IMR-90 (cell line): ENCODE measurements around the gene SPACA7. TPM values are rescaled to one million over a fixed set of nuclear protein-coding genes. Genes with fewer than 3 reads are reported as not detected.

ENCODE experiments used
- ATAC-seq: fragments of 200-7000 bp; cut with Tn5 transposase; 2 replicates; pipeline ENCODE4 v1.9.1; 2020; ENCODE audit warnings: low read depth, mild to moderate bottlenecking, moderate library complexity
- BruUV-seq: library from RNA; stranded (reverse); fragments of 400-500 nt; replicated peaks from 2 replicates; lab custom pipeline; 2021; lab: Mats Ljungman, UMichigan
- CTCF ChIA-PET: fragments of 300-600 bp; formaldehyde crosslinking; extraction: SDS; loops from one replicate; lab custom pipeline; 2021; ENCODE audit warnings: antibody characterized with exemption; lab: Yijun Ruan, JAX
- POLR2A ChIA-PET: fragments of 300-600 bp; sonication (Branson Sonifier 250); formaldehyde crosslinking; loops from one replicate; lab custom pipeline; 2022; ENCODE audit warnings: antibody characterized with exemption; ENCODE audit not compliant: unreplicated experiment; lab: Charles Lee
- DNase-seq: peaks from one replicate; pipeline ENCODE4 v3.0.0; 2013
- H2AFZ ChIP-seq: replicated peaks from 2 replicates; pipeline ENCODE3; 2013; ENCODE audit warnings: low read length, mild to moderate bottlenecking; ENCODE audit not compliant: poor library complexity
- H2AK5ac ChIP-seq: 2 replicates; pipeline ENCODE4 v1.6.1; 2013; ENCODE audit warnings: low read depth, low read length, inconsistent platforms
- H2AK9ac ChIP-seq: replicated peaks from 2 replicates; pipeline ENCODE3; 2013; ENCODE audit warnings: mild to moderate bottlenecking, low read depth, low read length, moderate library complexity; ENCODE audit not compliant: poor library complexity
- H2BK120ac ChIP-seq: 2 replicates; pipeline ENCODE4 v1.6.1; 2013; ENCODE audit warnings: low read depth, low read length, inconsistent platforms
- H2BK15ac ChIP-seq: 3 replicates; pipeline ENCODE4 v1.6.1; 2013; ENCODE audit warnings: low read depth, low read length, inconsistent platforms
- H2BK20ac ChIP-seq: 2 replicates; pipeline ENCODE4 v1.6.1; 2013; ENCODE audit warnings: low read depth, mild to moderate bottlenecking, inconsistent platforms, low read length, moderate library complexity
- H2BK5ac ChIP-seq: 2 replicates; pipeline ENCODE4 v1.6.1; 2013; ENCODE audit warnings: mild to moderate bottlenecking, low read depth, low read length, inconsistent platforms; ENCODE audit not compliant: poor library complexity, severe bottlenecking
- H3K14ac ChIP-seq: replicated peaks from 2 replicates; pipeline ENCODE4 v1.6.1; 2013; ENCODE audit warnings: low read depth, low read length, inconsistent platforms
- H3K18ac ChIP-seq: 2 replicates; pipeline ENCODE4 v1.6.1; 2013; ENCODE audit warnings: low read depth, low read length, control low read depth
- H3K23ac ChIP-seq: 2 replicates; pipeline ENCODE4 v1.6.1; 2013; ENCODE audit warnings: low read depth, low read length, inconsistent platforms
- H3K27ac ChIP-seq: 2 replicates; pipeline ENCODE4 v1.5.1; 2013; ENCODE audit warnings: mild to moderate bottlenecking, control low read depth, low read length; ENCODE audit not compliant: insufficient read depth
- H3K27me3 ChIP-seq: 2 replicates; pipeline ENCODE4 v1.6.1; 2013; ENCODE audit warnings: low read length; ENCODE audit not compliant: control insufficient read depth, insufficient read depth
- H3K36me3 ChIP-seq: 2 replicates; pipeline ENCODE4 v1.6.1; 2013; ENCODE audit warnings: low read length, mixed read lengths; ENCODE audit not compliant: control insufficient read depth, insufficient read depth
- H3K4ac ChIP-seq: 2 replicates; pipeline ENCODE4 v1.6.1; 2013; ENCODE audit warnings: low read depth, low read length, inconsistent platforms
- H3K4me1 ChIP-seq: 2 replicates; pipeline ENCODE4 v1.6.1; 2013; ENCODE audit warnings: low read length, mixed read lengths; ENCODE audit not compliant: control insufficient read depth, insufficient read depth
- H3K4me2 ChIP-seq: 2 replicates; pipeline ENCODE4 v1.6.1; 2013; ENCODE audit warnings: low read depth, mild to moderate bottlenecking, control low read depth, low read length, moderate library complexity
- H3K4me3 ChIP-seq: 2 replicates; pipeline ENCODE4 v1.5.1; 2013; ENCODE audit warnings: low read depth, mild to moderate bottlenecking, control low read depth, low read length, moderate library complexity; ENCODE audit not compliant: insufficient read depth
- H3K56ac ChIP-seq: 2 replicates; pipeline ENCODE4 v1.6.1; 2013; ENCODE audit warnings: low read length, inconsistent platforms; ENCODE audit not compliant: insufficient read depth; ENCODE audit errors: extremely low read depth
- H3K79me1 ChIP-seq, 2 experiments: 2 replicates each; pipeline ENCODE4 v1.6.1; 2013; ENCODE audit warnings: low read length in 2 of 2, inconsistent platforms in 1 of 2, low read depth in 1 of 2
- H3K9ac ChIP-seq: 2 replicates; pipeline ENCODE4 v1.6.1; 2013; ENCODE audit warnings: low read depth, low read length, control low read depth
- H3K9me1 ChIP-seq: 2 replicates; pipeline ENCODE4 v1.6.1; 2013; ENCODE audit warnings: low read length, inconsistent platforms; ENCODE audit not compliant: insufficient read depth
- H3K9me3 ChIP-seq: 2 replicates; pipeline ENCODE4 v1.6.1; 2013; ENCODE audit warnings: low read length; ENCODE audit not compliant: control insufficient read depth, insufficient read depth
- H4K20me1 ChIP-seq: 2 replicates; pipeline ENCODE4 v1.6.1; 2013; ENCODE audit warnings: low read length, inconsistent platforms; ENCODE audit not compliant: insufficient read depth
- H4K5ac ChIP-seq: 2 replicates; pipeline ENCODE4 v1.6.1; 2013; ENCODE audit warnings: mild to moderate bottlenecking, low read depth, low read length, control low read depth
- H4K8ac ChIP-seq, 2 experiments: 2 replicates each; pipeline ENCODE4 v1.6.1; 2013; ENCODE audit warnings: low read depth in 2 of 2, low read length in 2 of 2, control low read depth in 1 of 2, inconsistent platforms in 1 of 2
- H4K91ac ChIP-seq: 2 replicates; pipeline ENCODE4 v1.6.1; 2013; ENCODE audit warnings: low read depth, low read length, inconsistent platforms; ENCODE audit not compliant: insufficient read depth
- CHD1 ChIP-seq: IDR thresholded peaks from 2 replicates; pipeline ENCODE4 v1.6.1; 2012; ENCODE audit warnings: low read depth, low read length, improper control_type of control experiment
- CTCF ChIP-seq: conservative IDR thresholded peaks from 2 replicates; pipeline ENCODE4 v1.5.1; 2012; ENCODE audit warnings: mild to moderate bottlenecking, low read depth, low read length, improper control_type of control experiment
- FOS ChIP-seq: fragments of 150-350 bp; IDR thresholded peaks from 2 replicates; pipeline ENCODE4 v1.6.1; 2016; ENCODE audit warnings: low read depth, low read length
- MAFK ChIP-seq: IDR thresholded peaks from 2 replicates; pipeline ENCODE4 v1.6.1; 2012; ENCODE audit warnings: low read depth, low read length, improper control_type of control experiment
- MAZ ChIP-seq: IDR thresholded peaks from 2 replicates; pipeline ENCODE4 v1.6.1; 2012; ENCODE audit warnings: low read depth, mild to moderate bottlenecking, low read length, improper control_type of control experiment, moderate library complexity, borderline replicate concordance
- MXI1 ChIP-seq: IDR thresholded peaks from 2 replicates; pipeline ENCODE4 v1.6.1; 2012; ENCODE audit warnings: low read depth, mild to moderate bottlenecking, low read length, moderate library complexity, borderline replicate concordance
- NFE2L2 ChIP-seq: fragments of 150-350 bp; IDR thresholded peaks from 2 replicates; pipeline ENCODE4 v1.6.1; 2016; ENCODE audit warnings: low read depth, mild to moderate bottlenecking, low read length
- POLR2A ChIP-seq: IDR thresholded peaks from 2 replicates; pipeline ENCODE4 v1.6.1; 2012; ENCODE audit warnings: mild to moderate bottlenecking, low read depth, low read length
- RAD21 ChIP-seq: IDR thresholded peaks from 2 replicates; pipeline ENCODE4 v1.6.1; 2012; ENCODE audit warnings: low read length, improper control_type of control experiment
- RCOR1 ChIP-seq: IDR thresholded peaks from 2 replicates; pipeline ENCODE4 v1.6.1; 2012; ENCODE audit warnings: mild to moderate bottlenecking, low read length, improper control_type of control experiment; ENCODE audit not compliant: insufficient replicate concordance
- RFX5 ChIP-seq: IDR thresholded peaks from 2 replicates; pipeline ENCODE4 v1.8.0; 2012; ENCODE audit warnings: low read depth, mild to moderate bottlenecking, low read length, moderate library complexity
- SMC3 ChIP-seq: fragments of 150-350 bp; IDR thresholded peaks from 2 replicates; pipeline ENCODE4 v1.6.1; 2016; ENCODE audit warnings: low read depth, mild to moderate bottlenecking, antibody characterized with exemption, low read length, moderate library complexity
- WGBS, 2 experiments: methylation state at CpG; one replicate each; pipeline versions ENCODE4 v1.1.5 to v1.1.7; 2013; ENCODE audit warnings: missing lambda C conversion rate in 2 of 2; ENCODE audit not compliant: insufficient read length in 1 of 2; ENCODE audit errors: extremely low coverage in 2 of 2; 5-methylcytosine and 5-hydroxymethylcytosine counted together
- dilution Hi-C: fragments of 300-500 bp; cut with HindIII; formaldehyde crosslinking; loops from one replicate; pipeline ENCODE4 v1.14.3; 2018; ENCODE audit warnings: low sequenced_read_pairs; ENCODE audit not compliant: unreplicated experiment
- in situ Hi-C: fragments of 300-500 bp; cut with MboI; formaldehyde crosslinking; loops from 3 replicates; pipeline ENCODE4 v1.14.3; 2019; ENCODE audit warnings: low sequenced_read_pairs, inconsistent platforms, mixed read lengths
- intact Hi-C: fragments of 100-400 bp; cut with micrococcal nuclease; formaldehyde crosslinking; loops from 2 replicates; pipeline ENCODE4 v1.10.0; 2022
- polyA plus RNA-seq, 3 experiments: library from polyadenylated mRNA; depleted of rRNA; stranded (reverse); fragments of >200 nt; gene quantifications; 2 replicates each; pipeline ENCODE4 v1.2.3, GENCODE V29; 2012; ENCODE audit warnings: low replicate concordance in 1 of 3
- total RNA-seq: library from RNA; depleted of rRNA; stranded (reverse); fragments of >200 nt; gene quantifications from 2 replicates; pipeline ENCODE4 v1.2.3, GENCODE V29; 2012
- TF ChIP-seq, protein P1 (sequence below): fragments of 150-350 bp; IDR thresholded peaks from 2 replicates; pipeline ENCODE4 v1.6.1; 2017; ENCODE audit warnings: mild to moderate bottlenecking, antibody characterized with exemption, low read length, low read depth
- TF ChIP-seq, protein P2 (sequence below): fragments of 150-350 bp; IDR thresholded peaks from 2 replicates; pipeline ENCODE4 v1.6.1; 2016; ENCODE audit warnings: low read depth, mild to moderate bottlenecking, low read length, moderate library complexity, borderline replicate concordance

The SPACA7 gene
- total and polyA plus RNA-seq, 2 of the 4 experiments (the other 2 are of a cell fraction), result not detected

DNA sequence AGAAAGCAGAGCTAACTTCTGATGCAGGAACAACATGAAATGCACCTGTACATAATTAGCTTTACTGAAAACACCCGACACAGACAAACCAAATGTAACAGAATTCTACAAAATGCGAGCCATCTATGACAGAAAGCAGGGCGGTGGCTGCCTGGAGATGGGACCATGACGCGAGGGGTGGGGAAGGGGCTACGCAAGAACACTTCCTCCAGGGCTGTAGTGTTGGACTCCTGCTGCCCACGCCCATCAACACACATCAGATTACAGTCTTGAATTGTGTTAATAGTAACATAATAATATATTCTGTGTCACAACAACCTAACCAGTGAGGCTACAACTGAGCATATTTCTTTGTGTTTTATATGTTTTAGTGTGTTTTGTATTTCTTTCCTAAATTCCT, 103.2 kb downstream of the SPACA7 start:
- H4K8ac ChIP-seq, result no peak overlapping the region
- H2BK5ac ChIP-seq, result no peak overlapping the region
- H3K27me3 ChIP-seq, result no peaks in the 10 kb centered on the region
- ChIA-PET POLR2A (no interaction called here), CTCF (no interaction called here)
- no peak overlapping the region for H3K9ac ChIP-seq
- no peak overlapping the region for H2BK120ac ChIP-seq
- H3K4ac ChIP-seq, result no peak overlapping the region
- H3K4me1 ChIP-seq, result no peaks in the 10 kb centered on the region
- WGBS, 2 experiments, result no CpG with 5 or more reads among the region's 7 CpGs
- no peak overlapping the region for H3K4me2 ChIP-seq
- no peaks in the 10 kb centered on the region for H3K9me3 ChIP-seq
- H2AK9ac ChIP-seq, result no peak overlapping the region
- no peak overlapping the region for H3K27ac ChIP-seq
- H4K20me1 ChIP-seq, result no peaks in the 10 kb centered on the region
- intact Hi-C loops, result no loop called here
- no peak overlapping the region for H3K14ac ChIP-seq
- in situ Hi-C loops, result no loop called here
- H3K18ac ChIP-seq, result no peak overlapping the region
- H3K9me1 ChIP-seq, result no peaks in the 10 kb centered on the region
- H2AK5ac ChIP-seq, result no peak overlapping the region
- H2BK20ac ChIP-seq, result no peak overlapping the region
- no TSS peak for BruUV-seq
- no peak overlapping the region for H4K91ac ChIP-seq
- no peak overlapping the region for H2BK15ac ChIP-seq
- H3K4me3 ChIP-seq, result no peak overlapping the region
- DNase-seq (no peak), ATAC-seq (no peak)
- no peak overlapping the region for H3K23ac ChIP-seq
- H3K56ac ChIP-seq, result no peak overlapping the region
- no peak overlapping the region for H2AFZ ChIP-seq
- H4K5ac ChIP-seq, result no peak overlapping the region
- H3K36me3 ChIP-seq, result peaks cover 1% of the 10 kb centered on the region; the same call in 1 of the 2 replicates
- TF ChIP-seq, protein P1, sequence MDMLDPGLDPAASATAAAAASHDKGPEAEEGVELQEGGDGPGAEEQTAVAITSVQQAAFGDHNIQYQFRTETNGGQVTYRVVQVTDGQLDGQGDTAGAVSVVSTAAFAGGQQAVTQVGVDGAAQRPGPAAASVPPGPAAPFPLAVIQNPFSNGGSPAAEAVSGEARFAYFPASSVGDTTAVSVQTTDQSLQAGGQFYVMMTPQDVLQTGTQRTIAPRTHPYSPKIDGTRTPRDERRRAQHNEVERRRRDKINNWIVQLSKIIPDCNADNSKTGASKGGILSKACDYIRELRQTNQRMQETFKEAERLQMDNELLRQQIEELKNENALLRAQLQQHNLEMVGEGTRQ, result no peak
- no peak for TF ChIP-seq POLR2A
- no peak for TF ChIP-seq MAZ
- no peak for TF ChIP-seq SMC3
- no peak for TF ChIP-seq RAD21
- TF ChIP-seq RCOR1, result no peak
- no peak for TF ChIP-seq FOS
- TF ChIP-seq NFE2L2, result no peak
- no peak for TF ChIP-seq CHD1
- TF ChIP-seq CTCF, result no peak
- TF ChIP-seq MXI1, result no peak
- TF ChIP-seq RFX5, result no peak
- TF ChIP-seq MAFK, result no peak
- TF ChIP-seq, protein P2, sequence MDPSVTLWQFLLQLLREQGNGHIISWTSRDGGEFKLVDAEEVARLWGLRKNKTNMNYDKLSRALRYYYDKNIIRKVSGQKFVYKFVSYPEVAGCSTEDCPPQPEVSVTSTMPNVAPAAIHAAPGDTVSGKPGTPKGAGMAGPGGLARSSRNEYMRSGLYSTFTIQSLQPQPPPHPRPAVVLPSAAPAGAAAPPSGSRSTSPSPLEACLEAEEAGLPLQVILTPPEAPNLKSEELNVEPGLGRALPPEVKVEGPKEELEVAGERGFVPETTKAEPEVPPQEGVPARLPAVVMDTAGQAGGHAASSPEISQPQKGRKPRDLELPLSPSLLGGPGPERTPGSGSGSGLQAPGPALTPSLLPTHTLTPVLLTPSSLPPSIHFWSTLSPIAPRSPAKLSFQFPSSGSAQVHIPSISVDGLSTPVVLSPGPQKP, result no peak
- dilution Hi-C loops, result no loop called here
- no peaks in the 10 kb centered on the region for H3K79me1 ChIP-seq
